ENCODE measurements around the gene LRP5. TPM values are rescaled to one million over a fixed set of nuclear protein-coding genes. Genes with fewer than 3 reads are reported as not detected.
"Not testable (repeated sequence)": the region's sequence is repeated elsewhere in the genome, so short reads cannot be mapped to it uniquely, and the experiment has no call there.

The LRP5 gene
- total RNA-seq, 1 experiment from 2014 or later, result 17.2 TPM

- no peak for DNase-seq (ENCODE audit: low read depth)
Measured at GRCh38 chr11:68282141-68282860, 30.1 kb upstream of the LRP5 start.

DNA sequence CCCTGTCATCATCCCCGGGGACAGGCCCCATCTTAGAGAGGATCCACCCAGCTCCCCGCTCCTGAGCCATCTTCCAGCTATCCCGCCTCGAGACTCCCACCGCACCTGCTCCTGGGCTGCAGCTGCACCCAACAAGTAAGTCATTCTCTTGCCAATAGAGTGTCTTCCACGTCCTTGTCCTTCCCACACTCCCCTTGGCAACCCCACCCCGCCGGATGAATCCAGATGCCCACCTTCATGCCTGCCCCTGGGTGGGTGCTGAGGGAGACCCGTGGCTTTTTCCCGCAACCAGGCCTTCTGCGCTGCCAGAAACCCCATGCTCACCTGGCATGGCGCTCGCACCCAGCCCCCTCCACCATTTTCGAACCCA is 29.5 kb upstream of the LRP5 start:
- no peak for DNase-seq (ENCODE audit: low read depth)

- DNase-seq (ENCODE audit: low read depth), result not testable (repeated sequence)
Measured at GRCh38 chr11:68284588-68284987, 27.8 kb upstream of the LRP5 start.

DNA sequence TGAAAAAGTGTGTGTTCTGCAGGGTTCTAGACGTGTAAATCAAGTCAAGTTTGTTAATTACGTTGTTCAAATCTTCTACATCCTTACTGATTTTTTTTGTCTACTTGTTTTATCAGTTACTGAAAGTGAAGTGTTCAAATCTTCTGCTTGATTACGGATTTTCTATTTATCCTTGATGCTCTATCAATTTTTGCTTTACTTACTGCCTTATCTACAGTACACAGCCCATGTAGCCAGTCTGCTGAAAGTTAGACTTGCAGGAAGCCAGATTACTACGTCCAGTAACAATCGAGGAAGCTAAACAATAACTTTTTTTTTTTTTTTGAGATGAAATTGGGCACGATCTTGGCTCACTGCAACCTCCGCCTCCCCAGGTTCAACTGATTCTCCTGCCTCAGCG is 25.0 kb upstream of the LRP5 start:
- DNase-seq (ENCODE audit: low read depth), result no peak

GRCh38 chr11:68289456-68289855 is 22.9 kb upstream of the LRP5 start:
- DNase-seq (ENCODE audit: low read depth), result no peak

DNA sequence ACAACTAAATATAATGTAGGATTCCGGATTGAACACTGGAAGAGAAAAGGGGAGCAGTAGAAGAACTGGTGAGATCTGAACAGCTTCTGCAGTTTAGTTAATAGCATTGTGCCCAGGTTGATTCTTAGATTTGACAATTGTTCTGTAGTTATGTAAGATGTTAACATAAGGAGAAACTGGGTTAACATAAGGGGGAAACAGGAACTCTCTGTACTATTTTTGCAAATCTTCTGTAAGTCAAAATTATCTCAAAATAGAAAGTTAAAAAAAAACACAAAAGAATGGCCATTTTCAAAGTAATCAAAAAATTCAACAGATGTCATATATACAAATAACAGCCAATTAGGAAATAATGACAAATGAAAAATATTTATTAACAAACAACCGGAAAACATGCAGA is 18.7 kb upstream of the LRP5 start:
- no peak for DNase-seq (ENCODE audit: low read depth)

DNA sequence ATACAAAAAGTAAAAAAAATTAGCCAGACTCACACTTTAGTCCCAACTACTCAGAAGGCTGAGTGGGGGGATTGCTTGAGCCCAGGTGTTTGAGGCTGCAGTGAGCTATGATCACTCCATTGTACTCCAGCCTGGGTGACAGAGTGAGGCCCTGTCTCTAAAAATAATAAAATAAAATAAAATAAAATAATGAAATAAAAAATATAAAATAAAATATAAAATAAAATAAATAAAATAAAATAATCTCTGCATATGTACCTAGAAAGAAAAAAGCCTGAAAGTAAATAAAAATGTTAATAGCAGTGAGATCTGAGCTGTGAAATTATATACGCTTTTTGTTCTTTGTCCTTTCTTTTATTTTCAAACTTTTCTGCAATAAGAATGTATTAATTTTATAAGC is 17.1 kb upstream of the LRP5 start:
- DNase-seq (ENCODE audit: low read depth), result no peak

- DNase-seq (ENCODE audit: low read depth), result no peak
Measured at GRCh38 chr11:68295940-68296339, 16.5 kb upstream of the LRP5 start.

- DNase-seq (ENCODE audit: low read depth), result peak; percentile 1
Measured at GRCh38 chr11:68296344-68297051, 15.9 kb upstream of the LRP5 start.

GRCh38 chr11:68297052-68297378 is 15.4 kb upstream of the LRP5 start:
- no peak for DNase-seq (ENCODE audit: low read depth)

- no peak for DNase-seq (ENCODE audit: low read depth)
Measured at GRCh38 chr11:68297494-68297811, 14.9 kb upstream of the LRP5 start.

DNA sequence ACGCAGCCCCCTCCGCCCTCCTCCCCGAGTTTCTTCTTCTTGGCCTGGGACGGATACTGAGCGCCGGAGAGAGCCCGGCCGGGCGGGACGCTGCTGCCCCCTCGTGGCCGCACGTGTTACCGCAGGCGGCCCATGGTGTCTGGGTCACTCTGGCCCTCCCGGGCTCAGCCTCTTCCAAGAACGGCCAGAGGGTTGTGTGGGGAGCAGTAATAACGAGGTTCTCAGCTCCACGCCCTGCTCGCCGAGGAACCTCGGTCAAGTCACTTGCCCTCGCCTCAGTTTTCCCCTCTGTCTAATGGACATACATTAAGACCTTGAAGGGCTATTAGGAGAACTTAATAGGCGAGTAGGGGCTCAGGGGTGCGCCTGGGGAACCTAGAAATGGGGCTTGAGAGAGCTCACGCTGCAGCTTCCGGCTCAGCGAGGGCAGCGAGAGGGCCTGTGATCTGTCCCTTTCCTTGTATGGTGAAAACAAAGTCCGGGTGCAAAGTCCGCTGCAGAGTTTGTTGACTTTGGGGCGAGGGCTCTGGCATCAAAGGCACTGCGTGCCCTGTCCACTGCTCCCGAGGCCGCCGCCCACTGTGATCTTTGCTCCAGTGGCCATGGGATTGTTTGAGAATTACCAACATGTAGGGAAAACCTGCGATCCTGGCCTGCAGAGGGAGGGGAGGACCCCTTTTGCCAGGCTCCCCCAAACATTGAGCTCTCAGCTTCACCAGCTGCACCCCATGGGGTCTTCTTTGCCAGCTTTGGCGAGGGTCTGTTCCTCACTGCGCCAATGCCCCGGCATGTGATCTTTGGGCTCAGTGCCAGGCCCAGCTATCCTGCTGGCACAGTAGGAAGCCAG is 14.4 kb upstream of the LRP5 start:
- DNase-seq (ENCODE audit: low read depth), result peak; percentile 70

DNA sequence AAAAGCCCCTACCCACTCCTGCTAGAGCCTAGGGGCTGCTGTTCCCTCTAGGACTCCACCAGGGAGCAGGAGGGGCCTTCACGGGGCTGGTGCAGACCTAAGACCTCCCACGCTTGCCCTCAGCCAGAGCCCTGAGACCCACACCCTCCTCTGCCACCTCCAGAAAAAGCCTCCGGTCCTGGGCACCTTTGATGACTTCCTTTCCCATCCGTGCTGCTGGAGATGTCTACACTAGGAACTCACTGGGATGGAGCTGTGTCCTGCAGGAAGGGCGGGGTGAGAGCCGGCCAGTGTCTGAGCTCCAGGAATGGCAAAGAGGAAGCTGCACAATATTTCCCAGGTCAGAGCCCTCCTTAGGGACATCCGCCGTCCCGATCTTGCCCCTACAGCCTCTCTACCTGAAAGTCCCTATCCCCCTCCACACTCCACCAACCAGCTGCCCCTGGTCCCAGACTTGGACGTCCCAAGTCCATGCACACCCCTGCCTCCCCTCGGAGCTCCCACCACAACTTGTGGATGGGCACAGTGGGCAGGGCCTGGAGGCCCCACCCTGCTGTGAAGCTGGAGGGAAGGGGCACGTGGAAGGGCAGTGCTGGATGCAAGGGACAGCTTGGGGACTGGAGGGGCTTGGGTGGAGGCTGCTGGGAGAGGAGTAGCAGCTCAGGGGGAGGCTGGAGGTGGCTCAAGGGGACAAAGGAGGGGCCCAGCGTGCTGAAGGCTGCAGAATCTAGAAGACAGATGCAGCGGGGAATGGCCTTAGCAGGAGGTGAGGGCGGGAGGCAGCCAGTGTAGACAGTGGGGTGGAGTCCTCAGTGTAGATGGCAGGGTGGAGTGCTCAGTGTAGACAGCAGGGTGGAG is 13.5 kb upstream of the LRP5 start:
- DNase-seq (ENCODE audit: low read depth), result no peak

- DNase-seq (ENCODE audit: low read depth), result not testable (repeated sequence)
Measured at GRCh38 chr11:68299517-68299879, 12.9 kb upstream of the LRP5 start.

DNA sequence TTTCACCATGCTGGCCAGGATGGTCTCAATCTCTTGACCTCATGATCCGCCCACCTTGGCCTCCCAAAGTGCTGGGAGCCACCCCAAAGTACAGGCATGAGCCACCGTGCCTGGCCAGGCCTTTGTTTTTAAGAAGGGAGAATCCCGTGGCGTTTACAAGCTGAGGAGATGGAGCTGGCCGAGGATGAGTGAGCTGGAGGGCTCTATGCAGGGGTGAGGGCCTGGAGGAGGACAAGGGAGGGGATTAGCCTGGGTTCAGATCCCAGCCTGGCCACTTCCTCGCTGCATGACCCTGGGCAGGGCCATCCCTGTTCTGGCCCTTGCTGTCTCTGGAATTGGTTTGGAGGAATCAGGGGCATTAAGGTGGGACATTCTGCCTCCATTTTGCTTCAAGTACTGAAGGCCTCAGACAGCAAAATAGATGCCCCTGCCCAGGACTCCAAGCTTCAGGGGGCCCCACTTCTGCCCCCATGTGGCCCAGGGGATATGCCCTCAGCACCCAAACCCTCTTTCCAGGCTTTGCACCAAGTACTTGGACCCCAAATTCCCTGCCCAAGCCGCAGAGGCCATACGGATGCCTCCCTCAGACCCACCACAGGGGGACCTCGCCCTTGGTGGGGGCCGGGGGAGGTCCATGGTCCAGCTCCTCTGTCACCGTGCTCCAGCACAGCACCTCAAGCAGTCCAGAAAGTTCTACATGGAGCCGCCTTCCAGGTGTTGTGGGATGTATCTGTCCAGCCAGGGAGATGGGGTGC is 12.1 kb upstream of the LRP5 start:
- no peak for DNase-seq (ENCODE audit: low read depth)

DNA sequence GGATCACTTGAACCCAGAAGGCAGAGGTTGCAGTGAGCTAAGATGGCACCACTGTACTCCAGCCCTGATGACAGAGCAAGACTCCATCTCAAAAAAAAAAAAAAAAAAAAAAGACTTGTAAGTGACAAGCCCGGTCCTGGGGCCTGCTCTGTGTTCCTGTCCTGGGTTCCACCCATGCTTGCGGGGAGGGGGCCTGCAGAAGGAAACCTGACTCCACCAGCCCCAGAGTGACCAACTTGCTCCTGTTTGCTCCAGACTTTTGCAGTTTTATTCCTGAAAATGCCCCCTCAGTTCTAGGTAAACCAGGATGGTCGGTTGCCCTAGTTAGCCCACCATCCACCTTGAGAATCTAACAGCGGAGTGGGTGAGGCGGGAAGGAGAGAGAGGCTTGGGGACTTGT is 10.1 kb upstream of the LRP5 start:
- DNase-seq (ENCODE audit: low read depth), result no peak

GRCh38 chr11:68302670-68303069 is 9.7 kb upstream of the LRP5 start:
- peak; percentile 14 for DNase-seq (ENCODE audit: low read depth)

GRCh38 chr11:68303083-68303482 is 9.3 kb upstream of the LRP5 start:
- no peak for DNase-seq (ENCODE audit: low read depth)

DNA sequence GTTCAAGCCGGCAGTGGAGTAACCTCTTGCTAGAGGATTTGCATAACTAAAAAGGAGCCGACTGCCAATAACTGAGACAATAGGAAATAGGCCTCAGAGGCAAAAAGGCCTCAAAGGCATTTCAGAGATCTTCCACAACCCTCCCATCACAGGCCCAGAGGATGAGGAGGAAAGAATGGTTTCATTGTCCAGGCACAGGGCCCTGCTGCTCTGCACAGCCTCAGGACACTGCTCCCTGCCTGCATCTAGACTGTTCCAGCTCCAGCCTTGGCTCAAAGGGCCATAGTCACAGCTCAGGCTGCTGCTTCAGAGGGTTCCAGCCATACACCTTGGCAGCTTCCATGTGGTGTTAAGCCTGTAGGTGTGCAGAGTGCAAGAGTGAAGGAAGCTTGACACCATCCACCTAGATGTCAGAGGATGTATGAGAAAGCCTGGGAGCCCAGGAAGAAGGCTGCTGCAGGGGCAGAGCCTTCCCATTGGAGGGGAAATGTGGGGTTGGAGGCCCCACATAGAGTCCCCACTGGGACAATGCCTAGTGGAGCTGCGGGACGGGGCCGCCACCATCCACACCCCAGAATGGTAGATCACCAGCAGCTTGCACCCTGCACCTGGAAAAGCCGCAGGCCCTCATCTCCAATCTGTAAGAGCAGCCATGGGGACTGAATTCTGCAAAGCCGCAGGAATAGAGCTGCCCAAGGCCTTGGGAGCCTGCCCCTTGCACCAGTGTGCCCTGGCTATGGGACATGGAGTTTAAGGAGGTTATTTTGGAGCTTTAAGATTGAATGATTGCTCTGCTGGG is 8.2 kb upstream of the LRP5 start:
- DNase-seq (ENCODE audit: low read depth), result no peak

DNA sequence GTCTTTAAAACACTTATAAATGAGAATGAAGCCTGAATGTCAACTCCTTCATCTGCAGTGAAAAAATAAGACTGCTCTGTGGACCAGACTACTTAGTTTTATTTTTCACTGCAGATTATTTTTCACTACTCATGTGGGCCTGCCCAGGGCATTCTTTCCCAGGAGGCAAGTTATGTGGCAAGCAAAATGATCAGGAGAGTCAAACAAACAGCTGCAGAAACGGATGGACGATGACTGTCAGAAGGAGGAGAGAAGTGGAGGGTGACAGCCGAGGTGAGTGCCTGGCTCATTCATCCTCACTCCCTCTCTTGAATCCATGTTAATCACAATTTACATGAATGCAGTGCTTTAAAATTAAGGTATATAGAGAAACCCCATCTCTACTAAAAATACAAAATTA is 5.8 kb upstream of the LRP5 start:
- DNase-seq (ENCODE audit: low read depth), result no peak

DNA sequence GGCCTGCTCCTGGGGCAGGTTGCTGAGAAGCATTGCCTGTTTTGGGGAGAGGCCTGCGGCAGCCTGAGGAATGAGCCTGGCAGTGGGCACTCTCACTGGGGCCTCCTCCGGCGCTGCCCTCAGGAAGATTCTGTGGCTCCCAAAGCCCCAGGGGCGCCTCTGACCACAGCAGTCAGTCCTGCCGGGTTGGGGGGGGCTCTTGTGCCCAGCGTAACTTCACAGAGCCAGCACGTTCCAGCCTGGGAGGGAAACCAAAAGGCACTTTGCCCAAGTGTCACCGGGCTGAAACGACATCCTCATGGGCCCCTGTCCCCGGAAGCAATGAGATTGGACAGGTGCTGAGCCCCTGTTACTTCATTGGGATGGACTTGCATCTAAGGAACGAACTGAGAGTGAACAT is 4.3 kb upstream of the LRP5 start:
- no peak for DNase-seq (ENCODE audit: low read depth)
